ENCODE measurements around the gene CACNA1F.
"Not testable (repeated sequence)": the region's sequence is repeated elsewhere in the genome, so short reads cannot be mapped to it uniquely, and the experiment has no call there.

Gene CACNA1F

GRCh38 chrX:49176421-49177326, 56.5 kb downstream of the CACNA1F start:
- no peak for DNase-seq (ENCODE audit: low read depth, low spot score)

GRCh38 chrX:49175435-49176274, 57.5 kb downstream of the CACNA1F start:
- no peak for DNase-seq (ENCODE audit: low read depth, low spot score)

- DNase-seq (ENCODE audit: low read depth, low spot score): no peak
Measured at GRCh38 chrX:49174723-49175122, 58.4 kb downstream of the CACNA1F start.

- DNase-seq (ENCODE audit: low read depth, low spot score): not testable (repeated sequence)
Measured at GRCh38 chrX:49173544-49173943, 59.6 kb downstream of the CACNA1F start.

GRCh38 chrX:49172280-49172780, 60.8 kb downstream of the CACNA1F start:
- DNase-seq (ENCODE audit: low read depth, low spot score): no peak

GRCh38 chrX:49171752-49172279, 61.3 kb downstream of the CACNA1F start, which contains the start of gene PLP2:
Gene PLP2 (plus strand): TSS chrX:49171898. CDS start chrX:49172001, 103 bp downstream.
- no peak for DNase-seq (ENCODE audit: low read depth, low spot score)

GRCh38 chrX:49167740-49168108, 65.4 kb downstream of the CACNA1F start:
- no peak for DNase-seq (ENCODE audit: low read depth, low spot score)

- DNase-seq (ENCODE audit: low read depth, low spot score): no peak
Measured at GRCh38 chrX:49166914-49167739, 66.0 kb downstream of the CACNA1F start.

GRCh38 chrX:49165901-49166881, 66.9 kb downstream of the CACNA1F start:
- DNase-seq (ENCODE audit: low read depth, low spot score): peak; percentile 44

GRCh38 chrX:49164589-49165360, 68.4 kb downstream of the CACNA1F start:
- no peak for DNase-seq (ENCODE audit: low read depth, low spot score)

- DNase-seq (ENCODE audit: low read depth, low spot score): peak; percentile 59
Measured at GRCh38 chrX:49163555-49164419, 69.4 kb downstream of the CACNA1F start.

- no peak for DNase-seq (ENCODE audit: low read depth, low spot score)
Measured at GRCh38 chrX:49162620-49163019, 70.5 kb downstream of the CACNA1F start, which contains the start of gene MAGIX. Gene MAGIX (plus strand): TSS chrX:49162758. CDS start chrX:49162890, 132 bp downstream.

- no peak for DNase-seq (ENCODE audit: low read depth, low spot score)
Measured at GRCh38 chrX:49161632-49162031, 71.5 kb downstream of the CACNA1F start.

- DNase-seq (ENCODE audit: low read depth, low spot score): no peak
Measured at GRCh38 chrX:49160908-49161307, 72.2 kb downstream of the CACNA1F start.

GRCh38 chrX:49157194-49157593, 75.9 kb downstream of the CACNA1F start:
- DNase-seq (ENCODE audit: low read depth, low spot score): no peak

GRCh38 chrX:49155900-49156837, 77.0 kb downstream of the CACNA1F start:
- DNase-seq (ENCODE audit: low read depth, low spot score): peak; percentile 47
